NCI-H1436 (cell line): ENCODE results near the gene CTDSP2.
"Not testable (repeated sequence)": the region's sequence is repeated elsewhere in the genome, so short reads cannot be mapped to it uniquely, and the experiment has no call there.

Experiments used
- DNase-seq: peaks from one replicate; lab custom pipeline; 2025; lab: John Stamatoyannopoulos, UW

CTDSP2 gene

GRCh38 chr12:57881475-57881874 lies 34.9 kb upstream of the CTDSP2 start:
- DNase-seq, result no peak

DNA sequence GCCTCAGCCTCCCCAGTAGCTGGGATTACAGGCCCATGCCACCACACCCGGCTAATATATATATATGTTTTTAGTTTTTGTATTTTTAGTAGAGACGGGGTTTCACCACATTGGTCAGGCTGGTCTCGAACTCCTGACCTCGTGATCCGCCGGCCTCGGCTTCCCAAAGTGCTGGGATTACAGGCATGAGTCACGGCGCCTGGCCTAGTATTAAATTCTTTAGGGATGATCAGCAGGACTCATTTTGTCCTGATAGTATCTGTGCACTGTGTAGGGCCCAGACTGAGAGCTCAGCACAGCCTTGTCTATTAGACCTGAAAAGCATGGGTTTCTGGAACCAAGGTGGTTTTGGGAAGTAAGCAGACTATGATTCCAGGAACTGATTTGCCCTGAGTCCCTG lies 34.5 kb upstream of the CTDSP2 start:
- not testable (repeated sequence) for DNase-seq

GRCh38 chr12:57877876-57878275 lies 31.3 kb upstream of the CTDSP2 start:
- no peak for DNase-seq

- no peak for DNase-seq
Measured at GRCh38 chr12:57875753-57876547, 29.4 kb upstream of the CTDSP2 start.

DNA sequence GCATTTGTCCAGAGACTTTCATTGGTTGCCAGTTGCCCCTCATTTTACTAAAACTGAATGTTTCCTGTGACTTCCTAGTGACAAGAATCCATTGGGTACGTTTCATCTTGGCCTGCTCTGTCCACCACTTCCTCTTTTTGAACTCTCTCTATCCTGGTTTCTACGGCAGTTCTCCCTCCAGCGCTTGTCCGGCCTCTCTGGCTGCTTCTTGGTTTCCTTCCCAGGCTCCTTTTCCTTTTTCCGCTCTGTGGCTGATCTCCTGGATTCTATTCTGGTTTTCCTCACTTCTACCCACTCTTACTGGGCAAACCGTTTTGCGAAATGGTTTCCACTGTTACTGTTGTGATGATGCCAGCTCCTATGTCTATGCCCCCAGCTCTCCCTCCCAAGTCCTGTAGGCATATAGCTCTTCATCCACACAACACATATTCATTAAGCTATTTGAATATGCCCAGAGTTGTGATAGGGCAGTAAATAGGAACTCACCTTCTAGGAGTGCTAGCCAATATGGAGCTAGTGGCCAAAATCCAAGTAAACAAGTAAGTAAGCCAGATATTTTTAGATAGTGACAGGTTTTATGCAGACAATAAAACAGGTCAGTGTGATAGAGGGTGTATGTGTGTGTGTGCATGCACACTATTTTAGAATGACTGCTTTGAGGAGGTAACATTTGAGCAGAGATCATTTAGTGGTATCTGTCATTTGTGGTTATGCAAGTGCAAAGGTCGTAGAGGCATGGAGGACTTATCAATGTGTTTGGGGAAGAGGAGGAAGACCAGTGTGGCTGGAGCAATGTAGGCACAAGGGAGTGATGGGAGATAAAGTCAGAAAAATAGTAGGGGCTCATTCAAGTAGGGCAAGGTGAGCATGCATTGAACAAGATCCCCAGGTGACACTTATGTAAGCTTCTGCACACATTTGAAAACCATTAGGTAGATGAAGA lies 27.9 kb upstream of the CTDSP2 start:
- DNase-seq, result no peak

DNA sequence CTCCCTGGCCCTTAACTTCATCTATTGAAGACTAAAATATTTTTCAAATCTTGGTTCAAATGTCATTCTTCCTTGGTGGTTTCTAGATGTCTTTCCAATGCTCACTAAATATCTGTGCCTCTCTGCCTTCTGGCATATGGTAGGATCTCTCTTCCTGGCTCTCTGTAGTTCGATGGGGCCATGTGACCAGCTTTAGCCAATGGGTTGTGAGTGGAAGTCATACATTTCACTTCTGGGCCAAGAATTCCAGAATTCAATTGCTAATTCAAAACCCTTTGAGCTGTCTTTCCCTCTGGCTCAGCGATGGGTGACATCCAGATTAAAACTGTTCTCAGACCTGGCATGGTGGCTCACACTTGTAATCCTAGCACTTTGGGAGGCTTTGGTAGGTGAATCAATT lies 25.8 kb upstream of the CTDSP2 start:
- no peak for DNase-seq

GRCh38 chr12:57869927-57870318 lies 23.4 kb upstream of the CTDSP2 start:
- DNase-seq, result no peak

- DNase-seq, result no peak
Measured at GRCh38 chr12:57869298-57869926, 22.9 kb upstream of the CTDSP2 start.

GRCh38 chr12:57868851-57869268 lies 22.3 kb upstream of the CTDSP2 start:
- peak; percentile 88 for DNase-seq

- no peak for DNase-seq
Measured at GRCh38 chr12:57868221-57868620, 21.7 kb upstream of the CTDSP2 start.

DNA sequence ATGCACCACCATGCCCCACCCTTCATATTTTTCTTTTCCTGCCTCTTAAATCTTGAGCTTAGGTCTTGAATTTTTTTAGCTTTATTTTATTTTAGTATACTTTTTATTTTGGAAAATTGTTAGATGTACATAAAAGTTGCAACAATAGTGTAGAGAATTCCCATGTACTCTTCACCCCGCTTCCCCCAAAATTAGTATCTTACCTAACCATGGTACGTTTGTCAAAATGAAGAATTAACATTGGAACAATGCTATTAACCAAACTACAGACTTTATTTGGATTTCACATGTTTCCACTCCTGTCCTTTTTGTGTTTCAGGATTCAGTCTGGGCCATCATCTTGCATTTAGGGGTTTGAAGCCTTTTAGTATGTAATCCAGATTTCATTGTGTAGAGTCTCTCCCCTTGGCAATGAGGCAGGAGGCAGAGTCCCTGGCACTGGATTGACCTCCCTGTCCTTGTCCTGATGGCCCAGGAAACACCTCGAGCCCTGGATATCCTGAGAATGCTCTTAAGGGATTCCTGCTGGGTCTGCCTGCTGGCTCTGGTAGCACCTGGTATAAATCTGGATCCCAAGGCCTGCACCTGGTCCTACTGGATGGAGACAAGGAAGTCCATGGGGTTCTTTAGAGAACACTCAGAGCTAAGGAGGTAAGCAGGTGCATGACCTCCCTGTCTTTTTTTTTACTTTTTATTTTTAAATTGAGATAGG lies 19.9 kb upstream of the CTDSP2 start:
- DNase-seq, result no peak

- DNase-seq, result no peak
Measured at GRCh38 chr12:57865084-57865751, 18.7 kb upstream of the CTDSP2 start.

DNA sequence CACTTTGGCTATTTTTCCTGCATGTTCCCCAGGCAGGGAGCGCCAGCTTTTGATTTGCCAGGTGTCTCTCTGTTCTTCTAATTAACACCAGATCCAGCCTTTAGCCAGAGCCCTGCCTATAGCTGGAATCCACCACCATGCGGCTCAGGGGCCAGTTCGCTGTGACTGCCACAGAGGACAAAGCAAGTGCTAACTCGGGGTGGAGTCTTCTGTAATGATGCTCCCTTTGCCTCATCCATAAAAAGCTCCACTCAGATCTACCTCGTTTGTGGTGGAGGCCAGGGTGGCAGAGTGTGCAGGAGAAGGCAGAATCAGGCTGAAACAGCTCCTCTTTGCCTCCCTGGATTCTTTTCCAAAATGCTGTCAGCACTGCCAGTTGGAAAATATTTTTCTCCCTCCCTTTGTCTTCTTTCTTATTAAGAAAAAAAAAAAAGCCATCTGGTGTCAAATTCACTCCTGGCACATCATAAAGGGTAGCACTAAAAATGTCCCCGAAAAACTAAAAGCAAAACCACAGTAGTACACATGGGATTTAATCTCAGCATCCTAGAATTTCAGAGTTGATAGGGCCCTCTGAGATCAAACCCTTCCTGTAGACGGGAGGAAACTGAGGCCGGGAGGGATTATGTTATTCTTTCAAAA lies 18.0 kb upstream of the CTDSP2 start:
- DNase-seq, result no peak

DNA sequence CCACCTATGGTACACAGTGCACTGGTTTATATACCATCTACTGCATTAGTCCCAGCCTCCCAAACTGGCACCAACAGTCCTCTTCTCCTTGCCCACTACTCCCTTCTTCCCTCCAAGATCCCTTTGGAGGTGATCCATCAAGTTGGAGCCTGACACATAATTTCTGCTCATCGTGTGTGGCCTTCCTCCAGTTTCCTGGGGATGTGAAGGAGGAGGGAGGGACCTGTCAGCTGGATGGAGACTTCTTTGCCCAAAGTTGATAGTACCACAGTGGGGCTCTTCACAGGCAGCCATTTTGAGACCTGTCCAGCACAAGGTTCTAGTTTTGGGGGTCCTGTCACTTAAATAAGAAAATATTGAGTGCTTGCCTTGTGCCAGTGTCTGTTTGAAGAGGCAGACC lies 17.1 kb upstream of the CTDSP2 start:
- DNase-seq, result no peak

DNA sequence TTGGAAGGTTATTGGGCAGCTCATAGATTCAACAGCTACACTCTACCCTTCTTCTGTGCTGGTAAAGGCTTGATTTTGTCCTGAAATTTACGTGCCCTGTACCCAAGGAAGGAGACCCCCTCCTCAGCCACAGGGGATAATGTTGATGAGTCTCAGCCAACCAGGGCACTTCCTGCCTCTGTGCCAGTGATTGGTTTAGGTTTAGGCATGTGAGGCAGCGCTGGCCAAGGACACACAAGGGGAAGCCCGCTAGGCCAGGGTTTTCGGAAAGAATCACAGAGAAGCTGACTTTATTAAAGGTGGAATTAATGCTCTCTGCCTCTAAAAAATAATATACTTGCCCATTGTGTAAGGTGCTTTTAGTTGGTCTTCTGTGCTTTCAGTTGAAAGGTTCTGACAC lies 15.4 kb upstream of the CTDSP2 start:
- no peak for DNase-seq

DNA sequence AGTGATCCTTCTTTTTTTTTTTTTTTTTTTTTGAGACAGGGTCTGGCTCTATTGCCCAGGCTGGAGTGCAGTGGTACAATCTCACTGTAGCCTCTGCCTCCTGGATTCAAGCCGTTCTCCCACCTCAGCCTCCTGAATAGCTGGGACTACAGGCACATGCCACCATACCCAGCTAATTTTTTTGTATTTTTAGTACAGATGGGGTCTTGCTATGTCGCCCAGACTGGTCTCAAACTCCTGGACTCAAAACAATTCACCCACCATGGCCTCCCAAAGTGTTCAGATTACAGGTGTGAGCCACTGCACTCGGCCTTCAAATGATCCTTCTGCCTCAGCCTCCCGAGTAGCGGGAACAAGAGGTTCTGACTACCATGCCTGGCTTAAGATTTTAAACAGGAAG lies 14.4 kb upstream of the CTDSP2 start:
- DNase-seq, result not testable (repeated sequence)

DNA sequence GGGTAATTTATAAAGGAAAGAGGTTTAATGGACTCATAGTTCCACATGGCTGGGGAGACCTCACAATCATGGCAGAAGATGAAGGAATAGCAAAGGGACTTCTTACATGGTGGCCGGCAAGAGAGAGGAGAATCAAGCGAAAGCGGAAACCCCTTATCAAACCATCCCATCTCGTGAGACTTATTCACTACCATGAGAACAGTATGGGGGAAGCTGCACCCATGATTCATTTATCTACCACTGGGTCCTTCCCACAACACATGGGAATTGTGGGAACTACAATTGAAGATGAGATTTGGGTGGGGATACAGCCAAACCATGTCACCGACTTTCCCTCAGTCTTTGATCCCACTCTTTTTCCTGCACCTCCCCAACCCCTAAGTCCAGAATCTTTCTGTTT lies 12.6 kb upstream of the CTDSP2 start:
- DNase-seq, result no peak

GRCh38 chr12:57858123-57858522 lies 11.6 kb upstream of the CTDSP2 start:
- DNase-seq, result not testable (repeated sequence)

DNA sequence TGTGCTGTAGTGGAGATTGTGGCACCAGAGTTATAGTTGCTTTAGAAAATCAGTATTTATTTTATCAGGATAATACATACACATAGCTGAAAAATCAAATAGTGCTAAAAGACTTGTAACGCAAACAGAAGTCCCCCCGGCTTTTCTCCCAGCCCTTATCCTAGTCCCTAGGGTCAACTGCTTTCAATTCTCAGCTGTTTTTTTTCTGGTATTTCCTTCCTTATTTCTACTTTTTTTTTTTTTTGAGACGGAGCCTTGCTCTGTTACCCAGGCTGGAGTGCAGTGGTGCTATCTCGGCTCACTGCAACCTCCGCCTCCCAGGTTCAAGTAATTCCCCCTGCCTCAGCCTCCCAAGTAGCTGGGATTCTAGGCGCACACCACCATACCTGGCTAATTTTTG lies 8.4 kb upstream of the CTDSP2 start:
- DNase-seq, result no peak

GRCh38 chr12:57853864-57854556 lies 7.5 kb upstream of the CTDSP2 start:
- no peak for DNase-seq
